Nephron (organoid): Measurements from ENCODE around the gene IQSEC1.

Source experiments
- H3K27ac Mint-ChIP-seq, 3 experiments: 2 replicates each; pipeline ENCODE4 v1.8.0; 2020; ENCODE audit warnings: mixed read lengths in 3 of 3, mild to moderate bottlenecking in 2 of 3, moderate library complexity in 1 of 3
- H3K27me3 Mint-ChIP-seq: 2 replicates; pipeline ENCODE4 v1.8.0; 2021; ENCODE audit warnings: low read depth, mild to moderate bottlenecking, moderate library complexity, mixed read lengths
- H3K36me3 Mint-ChIP-seq: 2 replicates; pipeline ENCODE4 v1.8.0; 2020; ENCODE audit warnings: low read depth, mixed read lengths
- H3K4me1 Mint-ChIP-seq: 2 replicates; pipeline ENCODE4 v1.8.0; 2020; ENCODE audit warnings: mixed read lengths
- H3K4me3 Mint-ChIP-seq, 3 experiments: 2 replicates each; pipeline ENCODE4 v1.8.0; 2020; ENCODE audit warnings: mild to moderate bottlenecking in 3 of 3, mixed read lengths in 3 of 3, moderate library complexity in 2 of 3
- H3K9me3 Mint-ChIP-seq: 2 replicates; pipeline ENCODE4 v1.8.0; 2020; ENCODE audit warnings: mixed read lengths
- CTCF ChIP-seq, 3 experiments: fragments of 200-600 bp; sonication (generic); IDR thresholded peaks; one replicate each; pipeline ENCODE4 v1.5.0; 2021; ENCODE audit warnings: antibody characterized with exemption in 3 of 3; ENCODE audit not compliant: unreplicated experiment in 3 of 3

The IQSEC1 gene

GRCh38 chr3:13025778-13026518, 47.3 kb downstream of the IQSEC1 start:
- H3K27me3 Mint-ChIP-seq = peaks cover 8% of the 10 kb centered on the region
- no peak overlapping the region for H3K4me3 Mint-ChIP-seq
- H3K36me3 Mint-ChIP-seq = no peaks in the 10 kb centered on the region
- no peak for TF ChIP-seq CTCF (IDR thresholded peaks at IDR 0.05; ENCODE audit: unreplicated experiment in 3 of 3)
- no peak overlapping the region for H3K27ac Mint-ChIP-seq
- no peaks in the 10 kb centered on the region for H3K9me3 Mint-ChIP-seq
- H3K4me1 Mint-ChIP-seq = peaks cover 54% of the 10 kb centered on the region

- no peak overlapping the region for H3K4me3 Mint-ChIP-seq
- H3K27me3 Mint-ChIP-seq = peaks cover 8% of the 10 kb centered on the region
- no peak overlapping the region for H3K27ac Mint-ChIP-seq
- no peak for TF ChIP-seq CTCF (IDR thresholded peaks at IDR 0.05; ENCODE audit: unreplicated experiment in 3 of 3)
- H3K36me3 Mint-ChIP-seq = no peaks in the 10 kb centered on the region
- H3K4me1 Mint-ChIP-seq = peaks cover 61% of the 10 kb centered on the region
- no peaks in the 10 kb centered on the region for H3K9me3 Mint-ChIP-seq
Observed at GRCh38 chr3:13025090-13025489, 48.1 kb downstream of the IQSEC1 start.

GRCh38 chr3:13024765-13025065, 48.5 kb downstream of the IQSEC1 start:
- Mint-ChIP-seq H3K4me1 (peaks cover 61% of the 10 kb centered on the region), H3K27ac (no peak overlapping the region)

GRCh38 chr3:13023971-13024764, 49.1 kb downstream of the IQSEC1 start:
- Mint-ChIP-seq H3K27ac (peak overlapping the region; percentile 3 to 61 (median 40)), H3K4me1 (peaks cover 61% of the 10 kb centered on the region), H3K4me3 (peak overlapping the region in 2 of 3 experiments; percentile 23 to 29), H3K9me3 (no peaks in the 10 kb centered on the region), H3K27me3 (peaks cover 8% of the 10 kb centered on the region), H3K36me3 (no peaks in the 10 kb centered on the region)
- no peak for TF ChIP-seq CTCF (IDR thresholded peaks at IDR 0.05; ENCODE audit: unreplicated experiment in 3 of 3)

More at GRCh38 chr3:13024765-13025065, 48.5 kb downstream of the IQSEC1 start:
- Mint-ChIP-seq H3K4me3 (no peak overlapping the region), H3K27me3 (peaks cover 8% of the 10 kb centered on the region), H3K9me3 (no peaks in the 10 kb centered on the region), H3K36me3 (no peaks in the 10 kb centered on the region)
- TF ChIP-seq CTCF (IDR thresholded peaks at IDR 0.05; ENCODE audit: unreplicated experiment in 3 of 3) = no peak

GRCh38 chr3:13023235-13023970, 49.8 kb downstream of the IQSEC1 start:
- Mint-ChIP-seq H3K27ac (peak overlapping the region; percentile 29 to 76 (median 40)), H3K4me3 (no peak overlapping the region), H3K36me3 (no peaks in the 10 kb centered on the region), H3K4me1 (peaks cover 64% of the 10 kb centered on the region), H3K27me3 (peaks cover 6% of the 10 kb centered on the region), H3K9me3 (no peaks in the 10 kb centered on the region)
- TF ChIP-seq CTCF (IDR thresholded peaks at IDR 0.05; ENCODE audit: unreplicated experiment in 3 of 3) = no peak
